Suprapubic skin (tissue), 3 donors: Measurements from ENCODE around the gene ACSS1.

ENCODE experiments used
- EP300 ChIP-seq: sonication (generic); formaldehyde crosslinking; IDR thresholded peaks from one replicate; pipeline ENCODE4 v1.6.1; 2017; ENCODE audit warnings: antibody characterized with exemption
- TF ChIP-seq, protein P1 (sequence below), 2 donors: fragments of 200-600 bp in 1 of 2; fragments of 450-650 bp in 1 of 2; sonication (generic) in 1 of 2; IDR thresholded peaks; one replicate each; pipeline ENCODE4 v1.5.1; 2016 to 2019; ENCODE audit warnings: antibody characterized with exemption in 2 of 2, mild to moderate bottlenecking in 1 of 2, moderate library complexity in 1 of 2

DNA sequence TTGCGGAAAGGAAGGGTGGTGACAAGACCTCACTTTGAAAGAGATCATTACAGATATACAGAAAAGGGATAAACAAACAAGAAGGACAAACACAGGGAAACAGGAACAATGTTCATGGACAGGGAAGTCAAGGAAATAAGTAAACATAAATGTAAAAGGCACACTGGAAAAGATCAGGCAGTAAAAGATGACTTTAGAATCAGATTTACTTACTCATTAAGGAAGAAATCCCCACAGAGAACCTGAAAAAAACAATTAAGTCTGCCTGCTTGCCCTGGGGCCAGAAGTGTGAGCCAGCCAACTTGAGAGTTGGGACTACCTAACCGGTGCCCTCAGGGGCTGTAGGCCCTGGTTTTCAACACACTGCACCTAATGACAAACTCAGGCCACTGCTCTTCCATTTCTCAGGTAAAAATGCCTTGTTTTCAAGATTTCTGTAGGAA is 67.1 kb downstream of the ACSS1 start:
- no peak for TF ChIP-seq EP300
- TF ChIP-seq, protein P1, sequence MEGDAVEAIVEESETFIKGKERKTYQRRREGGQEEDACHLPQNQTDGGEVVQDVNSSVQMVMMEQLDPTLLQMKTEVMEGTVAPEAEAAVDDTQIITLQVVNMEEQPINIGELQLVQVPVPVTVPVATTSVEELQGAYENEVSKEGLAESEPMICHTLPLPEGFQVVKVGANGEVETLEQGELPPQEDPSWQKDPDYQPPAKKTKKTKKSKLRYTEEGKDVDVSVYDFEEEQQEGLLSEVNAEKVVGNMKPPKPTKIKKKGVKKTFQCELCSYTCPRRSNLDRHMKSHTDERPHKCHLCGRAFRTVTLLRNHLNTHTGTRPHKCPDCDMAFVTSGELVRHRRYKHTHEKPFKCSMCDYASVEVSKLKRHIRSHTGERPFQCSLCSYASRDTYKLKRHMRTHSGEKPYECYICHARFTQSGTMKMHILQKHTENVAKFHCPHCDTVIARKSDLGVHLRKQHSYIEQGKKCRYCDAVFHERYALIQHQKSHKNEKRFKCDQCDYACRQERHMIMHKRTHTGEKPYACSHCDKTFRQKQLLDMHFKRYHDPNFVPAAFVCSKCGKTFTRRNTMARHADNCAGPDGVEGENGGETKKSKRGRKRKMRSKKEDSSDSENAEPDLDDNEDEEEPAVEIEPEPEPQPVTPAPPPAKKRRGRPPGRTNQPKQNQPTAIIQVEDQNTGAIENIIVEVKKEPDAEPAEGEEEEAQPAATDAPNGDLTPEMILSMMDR (IDR thresholded peaks at IDR 0.05), result no peak
